Urinary bladder (tissue), 4 donors: Measurements from ENCODE around the gene TAF3. TPM values are rescaled to one million over a fixed set of nuclear protein-coding genes. Genes with fewer than 3 reads are reported as not detected.

Experiments
- DNase-seq: peaks from one replicate; pipeline ENCODE4 v3.0.0-alpha.2; 2015; ENCODE audit errors: extremely low spot score
- H3K27ac ChIP-seq: one replicate; pipeline ENCODE4 v1.5.1; 2013; ENCODE audit warnings: low read depth, mild to moderate bottlenecking, moderate library complexity
- H3K36me3 ChIP-seq: one replicate; pipeline ENCODE4 v1.6.1; 2013; ENCODE audit warnings: mild to moderate bottlenecking, moderate library complexity; ENCODE audit not compliant: insufficient read depth
- H3K4me1 ChIP-seq: one replicate; pipeline ENCODE4 v1.6.1; 2013; ENCODE audit warnings: mild to moderate bottlenecking, moderate library complexity; ENCODE audit not compliant: insufficient read depth
- H3K4me3 ChIP-seq: one replicate; pipeline ENCODE4 v1.5.1; 2013; ENCODE audit warnings: low read depth, low read length
- WGBS: extraction: QIAGEN DNeasy Blood & Tissue Kit; methylation state at CpG from one replicate; pipeline ENCODE4 v1.1.7; 2013; 5-methylcytosine and 5-hydroxymethylcytosine counted together
- polyA plus RNA-seq: library from polyadenylated mRNA; stranded (reverse); fragments of 200-250 nt; gene quantifications from one replicate; pipeline ENCODE4 v1.2.3, GENCODE V29; 2013
- total RNA-seq: library from RNA; depleted of rRNA; stranded (reverse); fragments of >200 nt; gene quantifications from one replicate; pipeline ENCODE4 v1.2.3, GENCODE V29; 2014
- donor health status: healthy with polysubstance abuse.
- donor health status: healthy.

Gene TAF3
- total and polyA plus RNA-seq, 2 donors = 3.8 to 7.5 TPM

DNA sequence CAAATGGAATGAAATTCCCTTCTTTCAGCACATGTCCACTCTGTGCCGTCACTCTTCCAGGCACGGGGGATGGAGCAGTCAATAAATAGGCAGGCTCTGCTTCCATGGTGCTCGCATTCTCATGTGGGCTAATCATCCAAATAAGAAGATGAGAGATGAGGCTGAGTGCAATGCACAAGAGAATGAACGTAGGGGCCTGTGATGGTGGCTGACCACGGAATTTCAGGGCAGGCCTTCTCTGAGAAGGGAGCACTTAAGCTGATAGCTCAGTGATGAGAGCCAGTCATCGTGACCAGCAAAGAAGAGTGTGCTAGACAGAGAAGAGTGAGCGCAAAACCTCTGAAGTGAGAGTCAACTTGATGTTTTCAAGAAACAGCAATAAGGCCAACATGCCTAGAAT lies 47.9 kb downstream of the TAF3 start:
- no peak for DNase-seq

DNA sequence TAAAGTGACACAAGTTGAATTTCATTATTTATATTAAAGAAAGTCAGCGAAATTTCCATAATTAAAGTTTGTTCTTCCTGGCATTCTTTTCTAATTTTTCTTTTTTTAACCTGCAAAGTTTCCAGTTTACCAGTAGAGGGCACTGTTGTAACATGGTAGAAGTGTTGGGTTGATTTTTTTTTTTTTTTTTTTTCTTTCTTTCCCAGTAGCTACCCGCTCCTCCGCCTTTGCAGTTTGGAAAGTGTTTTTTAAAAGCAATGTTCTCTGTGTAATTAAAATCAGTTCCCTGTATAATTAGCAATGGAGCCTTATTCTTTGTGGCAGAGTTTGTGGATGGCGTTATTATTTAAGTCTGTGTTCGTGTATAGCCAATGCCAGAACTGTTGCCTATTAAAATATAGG lies 53.7 kb downstream of the TAF3 start:
- DNase-seq = peak; percentile 33
- H3K4me3 ChIP-seq = no peak overlapping the region
- no peak overlapping the region for H3K27ac ChIP-seq
- H3K4me1 ChIP-seq = no peaks in the 10 kb centered on the region
- H3K36me3 ChIP-seq = no peaks in the 10 kb centered on the region
- WGBS = 11% methylated on average over 5 of the region's 5 CpGs

More for the DNA sequence above, 47.9 kb downstream of the TAF3 start:
- no peaks in the 10 kb centered on the region for H3K4me1 ChIP-seq
- WGBS = 91% methylated on average over 7 of the region's 7 CpGs
- no peaks in the 10 kb centered on the region for H3K36me3 ChIP-seq
- H3K27ac ChIP-seq = no peak overlapping the region
- no peak overlapping the region for H3K4me3 ChIP-seq

DNA sequence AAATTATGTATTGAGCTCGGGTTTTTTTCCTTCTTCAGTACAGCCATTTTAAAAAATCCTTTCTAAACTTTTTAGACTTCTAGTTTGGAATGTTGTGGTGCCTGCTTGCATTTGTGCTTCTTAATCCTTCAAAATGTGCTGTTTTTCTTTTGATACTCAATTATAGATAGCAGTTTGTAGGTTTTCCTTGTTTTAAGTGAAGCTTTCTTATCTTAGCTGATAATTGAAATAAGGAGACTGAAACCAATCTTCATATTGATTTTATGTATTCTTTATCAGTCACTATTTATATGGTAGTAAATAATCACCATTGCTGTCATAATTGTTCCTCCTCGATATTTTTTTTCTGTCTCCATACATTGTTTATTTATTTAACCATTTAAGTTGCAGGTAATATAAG lies 56.6 kb downstream of the TAF3 start:
- Histone ChIP-seq H3K4me1 (no peaks in the 10 kb centered on the region), H3K4me3 (no peak overlapping the region), H3K36me3 (no peaks in the 10 kb centered on the region), H3K27ac (no peak overlapping the region)
- DNase-seq = no peak
- WGBS = 74% methylated on average over 2 of the region's 2 CpGs

DNA sequence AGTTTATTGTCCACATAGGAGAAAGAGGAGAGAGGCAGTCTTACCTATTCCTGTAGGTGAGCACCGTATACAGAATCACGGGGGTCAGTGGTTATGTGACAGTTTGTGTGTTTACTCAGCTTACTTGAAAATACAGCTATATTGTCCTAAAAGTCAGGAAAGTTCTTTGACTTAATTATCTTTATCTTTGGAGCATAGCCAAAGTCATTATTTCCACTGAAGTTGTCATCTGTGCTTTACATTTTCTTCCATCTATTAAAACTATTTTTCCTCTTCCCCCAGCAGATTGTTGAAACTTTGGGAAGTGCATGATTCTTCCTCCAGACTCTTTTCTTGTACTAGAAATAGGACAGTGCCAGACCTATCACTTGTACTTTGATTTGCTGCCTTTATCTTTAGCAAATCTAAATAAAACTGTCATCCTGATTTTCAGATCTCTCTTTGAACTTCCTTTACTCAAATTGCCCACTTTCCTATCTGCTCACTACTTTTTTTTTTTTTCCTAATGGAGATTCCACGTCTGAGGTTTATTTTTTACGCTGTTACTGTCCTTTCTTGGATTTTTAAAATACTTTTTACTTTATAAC lies 58.3 kb downstream of the TAF3 start:
- DNase-seq = no peak
- 90% methylated on average over 4 of the region's 4 CpGs for WGBS
- H3K4me1 ChIP-seq = no peaks in the 10 kb centered on the region
- H3K27ac ChIP-seq = no peak overlapping the region
- no peak overlapping the region for H3K4me3 ChIP-seq
- H3K36me3 ChIP-seq = no peaks in the 10 kb centered on the region

DNA sequence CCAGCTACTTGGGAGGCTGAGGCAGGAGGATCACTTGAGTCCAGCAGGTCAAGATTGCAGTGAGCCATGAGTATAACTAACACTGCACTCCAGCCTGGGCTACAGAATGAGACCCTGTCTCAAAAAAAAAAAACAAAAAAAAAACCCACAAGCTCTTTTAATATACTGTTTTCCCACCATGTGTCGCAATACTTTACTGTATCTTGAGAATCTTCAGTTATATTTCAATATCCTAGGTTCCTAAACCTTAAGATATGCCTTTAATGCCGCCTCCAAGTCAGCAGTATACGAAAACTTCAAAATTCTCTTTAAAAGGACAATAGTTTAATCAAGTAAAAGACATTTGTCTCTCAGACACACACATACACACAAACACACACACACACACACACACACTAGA lies 62.8 kb downstream of the TAF3 start:
- over 99% methylated on average over 3 of the region's 3 CpGs for WGBS
- no peaks in the 10 kb centered on the region for H3K36me3 ChIP-seq
- H3K27ac ChIP-seq = no peak overlapping the region
- no peaks in the 10 kb centered on the region for H3K4me1 ChIP-seq
- H3K4me3 ChIP-seq = no peak overlapping the region
- no peak for DNase-seq

DNA sequence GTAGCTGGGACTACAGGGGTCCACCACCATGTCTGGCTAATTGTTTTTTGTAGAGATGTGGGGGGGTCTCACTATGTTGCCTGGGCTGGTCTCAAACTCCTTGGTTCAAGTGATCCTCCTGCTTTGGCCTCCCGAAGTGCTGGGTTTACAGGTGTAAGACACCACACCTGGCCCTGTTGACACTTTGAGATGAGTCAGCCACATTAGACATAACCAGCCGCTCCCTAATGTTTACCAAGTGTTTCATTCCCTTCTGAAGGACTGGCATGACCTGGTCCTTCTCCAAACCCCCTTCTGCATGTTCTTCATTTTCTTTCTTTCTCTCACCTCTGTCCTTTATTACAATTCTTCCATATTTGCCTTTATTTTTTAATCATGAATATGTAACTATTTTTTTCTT lies 67.8 kb downstream of the TAF3 start:
- no peak overlapping the region for H3K27ac ChIP-seq
- 91% methylated on average over 2 of the region's 2 CpGs for WGBS

DNA sequence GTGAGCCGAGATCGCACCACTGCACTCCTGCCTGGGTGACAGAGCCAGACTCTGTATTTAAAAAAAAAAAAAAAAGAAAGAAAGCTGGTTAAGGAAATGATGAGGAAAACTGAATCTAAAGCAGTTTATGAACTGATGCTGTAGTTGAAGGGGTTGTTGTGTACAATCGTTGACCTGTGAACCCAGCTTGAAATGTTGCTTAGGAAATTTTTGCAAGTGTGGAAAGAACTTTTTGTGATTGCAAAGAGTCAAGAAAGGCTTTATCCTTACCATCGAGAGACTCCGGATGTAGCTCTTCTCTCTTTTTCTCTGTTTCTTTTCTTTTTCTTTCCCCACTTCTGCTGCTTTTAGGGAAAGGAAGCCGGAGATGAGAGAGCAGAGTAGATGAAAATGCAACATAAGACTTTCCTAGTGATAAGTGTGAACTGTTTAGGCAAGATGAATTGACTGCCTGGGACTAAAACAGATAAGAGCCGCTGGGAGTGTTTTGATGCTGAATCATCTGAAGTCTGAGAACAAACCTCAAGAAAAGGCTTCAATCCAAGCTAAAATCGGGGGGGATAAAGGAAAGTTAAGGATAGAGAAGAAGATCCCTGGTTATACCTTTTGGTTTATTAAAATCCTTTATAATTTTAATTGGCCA lies 69.0 kb downstream of the TAF3 start:
- H3K4me1 ChIP-seq = peaks cover 2% of the 10 kb centered on the region
- H3K36me3 ChIP-seq = no peaks in the 10 kb centered on the region
- no peak overlapping the region for H3K27ac ChIP-seq
- H3K4me3 ChIP-seq = no peak overlapping the region
- no peak for DNase-seq
- 57% methylated on average over 8 of the region's 8 CpGs for WGBS

More for the DNA sequence above, 67.8 kb downstream of the TAF3 start:
- DNase-seq = no peak
- Histone ChIP-seq H3K4me3 (no peak overlapping the region), H3K36me3 (no peaks in the 10 kb centered on the region), H3K4me1 (peaks cover 2% of the 10 kb centered on the region)

DNA sequence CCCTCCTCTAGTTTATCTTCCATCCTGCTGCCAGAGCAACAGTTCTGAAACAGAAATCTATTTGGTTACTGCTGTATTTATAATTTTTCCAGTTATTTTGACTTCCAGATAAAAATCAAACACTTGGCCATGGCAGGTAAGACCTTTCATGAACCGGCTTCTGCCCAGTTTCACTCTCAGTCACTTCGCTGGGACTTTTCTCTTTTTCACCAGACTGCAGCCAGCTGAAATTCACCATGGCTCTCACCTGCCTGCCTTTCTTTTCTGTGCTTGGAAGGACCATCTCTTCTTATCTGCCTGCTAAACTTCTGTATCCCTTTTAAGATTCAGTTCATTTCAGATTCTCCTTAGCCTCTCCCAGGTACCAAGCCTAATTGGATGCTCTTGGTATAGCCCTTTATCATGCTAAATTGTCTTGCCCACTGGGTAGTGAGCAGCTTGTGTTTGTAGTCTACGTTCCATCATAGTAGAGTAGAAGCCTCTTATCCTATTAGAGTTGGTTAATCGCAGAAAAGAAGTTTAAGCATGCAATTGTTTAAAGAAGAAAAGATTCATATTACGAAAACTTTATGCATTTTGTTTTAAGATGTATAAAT lies 71.7 kb downstream of the TAF3 start:
- Histone ChIP-seq H3K4me3 (no peak overlapping the region), H3K27ac (no peak overlapping the region), H3K4me1 (peaks cover 2% of the 10 kb centered on the region), H3K36me3 (no peaks in the 10 kb centered on the region)
- WGBS = 98% methylated on average over 5 of the region's 5 CpGs
- no peak for DNase-seq

DNA sequence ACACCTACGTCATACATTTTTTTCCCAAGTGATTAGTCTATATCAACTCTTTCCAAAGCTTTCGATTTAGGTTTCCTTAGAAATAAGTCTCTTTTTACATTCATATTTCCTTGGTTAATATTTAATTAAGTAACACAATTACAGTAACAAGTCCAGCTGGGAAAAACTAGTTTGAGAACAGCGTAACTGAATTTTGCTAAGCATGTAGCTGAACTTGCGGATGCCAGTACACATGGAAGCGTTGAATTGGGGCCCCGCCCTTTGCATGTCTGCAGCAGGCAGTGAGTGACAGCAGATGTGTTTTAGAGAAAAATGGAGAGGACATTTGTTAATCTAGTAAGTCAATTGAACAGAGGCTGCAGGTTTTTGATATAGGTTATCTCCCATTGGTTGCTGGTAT lies 72.5 kb downstream of the TAF3 start:
- no peak overlapping the region for H3K4me3 ChIP-seq
- no peaks in the 10 kb centered on the region for H3K36me3 ChIP-seq
- peaks cover 2% of the 10 kb centered on the region for H3K4me1 ChIP-seq
- no peak for DNase-seq
- WGBS = 97% methylated on average over 6 of the region's 6 CpGs
- no peak overlapping the region for H3K27ac ChIP-seq

DNA sequence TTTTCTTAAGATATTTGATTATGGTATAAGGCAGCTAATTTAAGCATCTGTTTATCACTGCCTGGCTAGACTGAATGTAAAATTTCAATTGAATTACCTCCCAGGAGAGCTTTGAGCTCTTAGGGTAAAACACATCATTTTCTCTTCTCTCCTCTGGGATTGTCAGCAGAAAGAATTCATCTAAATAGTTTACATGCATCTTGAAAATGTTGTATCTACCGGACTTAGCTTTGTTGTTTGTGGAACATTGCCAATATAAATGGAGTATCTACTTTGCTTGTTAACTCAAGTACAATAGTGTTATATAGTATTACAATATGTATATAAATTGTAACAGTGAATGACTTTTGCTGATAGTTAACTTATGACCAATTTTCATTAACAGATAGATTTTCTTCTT lies 73.3 kb downstream of the TAF3 start:
- Histone ChIP-seq H3K27ac (no peak overlapping the region), H3K36me3 (no peaks in the 10 kb centered on the region), H3K4me3 (no peak overlapping the region), H3K4me1 (peaks cover 2% of the 10 kb centered on the region)
- no peak for DNase-seq
- 34% methylated on average over 1 of the region's 1 CpG for WGBS

DNA sequence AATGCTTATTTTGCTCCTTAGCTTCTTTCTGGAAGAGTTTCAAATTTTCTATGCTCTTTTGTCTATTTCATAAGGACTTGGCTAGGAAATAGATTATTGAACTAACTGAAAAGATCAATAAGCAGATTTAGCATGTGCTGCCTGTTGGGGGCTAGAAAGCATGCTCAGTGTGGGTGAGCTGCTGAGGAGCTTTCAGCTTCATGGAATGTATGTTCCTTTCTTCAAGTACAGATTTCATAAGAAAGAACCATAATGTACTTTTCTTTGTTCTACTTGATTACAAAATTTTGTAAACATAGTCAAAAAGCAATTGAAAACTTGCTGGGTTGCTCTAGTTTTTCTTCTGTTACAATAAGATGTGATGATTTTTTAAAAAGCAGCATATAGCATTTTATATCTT lies 73.8 kb downstream of the TAF3 start:
- H3K4me1 ChIP-seq = peaks cover 2% of the 10 kb centered on the region
- H3K4me3 ChIP-seq = no peak overlapping the region
- no peak overlapping the region for H3K27ac ChIP-seq
- no peaks in the 10 kb centered on the region for H3K36me3 ChIP-seq
- DNase-seq = no peak

DNA sequence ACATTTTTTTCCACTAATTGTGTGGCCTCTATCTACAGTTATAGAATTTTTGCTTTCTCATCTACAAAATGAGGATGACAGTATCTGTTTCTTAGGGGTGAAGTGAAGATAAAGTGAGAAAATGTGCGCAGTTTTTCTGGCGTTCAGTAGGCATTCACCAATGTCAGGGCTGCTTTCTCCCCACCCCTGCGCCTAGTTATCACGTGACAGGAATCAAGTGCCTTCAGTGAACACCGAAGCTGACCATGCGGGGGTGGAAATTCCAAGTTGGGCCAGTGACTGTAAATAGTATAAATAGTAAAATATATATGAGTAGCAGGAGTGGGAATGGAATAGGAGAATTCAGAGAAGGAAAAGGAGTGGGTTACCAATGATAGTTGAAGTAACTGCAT lies 77.4 kb downstream of the TAF3 start:
- no peak for DNase-seq
- Histone ChIP-seq H3K4me1 (no peaks in the 10 kb centered on the region), H3K27ac (no peak overlapping the region), H3K4me3 (no peak overlapping the region), H3K36me3 (no peaks in the 10 kb centered on the region)
- WGBS = 91% methylated on average over 6 of the region's 6 CpGs

DNA sequence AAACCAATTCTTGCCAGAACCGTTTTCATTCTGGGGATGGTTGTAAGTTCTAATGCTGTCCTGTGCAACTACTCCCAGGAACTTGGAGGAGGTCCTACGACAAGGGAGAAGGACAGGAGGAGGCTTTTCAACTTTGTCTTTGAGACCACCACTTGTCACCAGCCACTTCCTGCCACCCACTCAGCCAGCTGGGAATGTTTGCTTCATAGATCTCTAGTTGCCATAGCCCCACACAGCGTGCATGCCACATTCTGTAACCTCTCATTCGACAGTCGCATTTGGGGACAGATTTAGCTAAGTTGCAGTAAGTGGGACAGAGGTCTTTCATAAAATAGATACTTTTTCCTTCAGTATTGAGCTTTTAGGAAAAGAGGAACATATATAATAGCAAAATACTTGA lies 78.0 kb downstream of the TAF3 start:
- Histone ChIP-seq H3K4me3 (no peak overlapping the region), H3K27ac (no peak overlapping the region), H3K4me1 (no peaks in the 10 kb centered on the region), H3K36me3 (no peaks in the 10 kb centered on the region)
- no peak for DNase-seq
- 93% methylated on average over 5 of the region's 5 CpGs for WGBS

DNA sequence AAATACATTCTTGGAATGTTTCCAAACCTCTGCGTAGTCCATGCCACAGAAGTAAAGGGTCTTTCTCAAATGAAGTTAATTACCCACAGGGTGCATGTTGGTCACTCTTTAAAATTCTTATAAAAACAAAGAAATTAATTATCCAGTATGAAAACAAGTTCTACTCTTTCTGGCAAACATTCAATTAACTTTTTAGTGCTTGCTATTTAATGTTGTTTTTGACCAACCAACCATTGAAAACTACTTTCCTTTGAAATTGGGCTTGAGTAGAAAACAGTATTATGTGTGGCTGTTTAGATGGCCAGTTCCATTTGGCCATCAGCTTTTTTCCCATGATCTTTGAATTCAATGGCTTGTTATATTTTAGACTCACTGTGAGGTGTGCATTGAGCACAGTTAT lies 83.0 kb downstream of the TAF3 start:
- Histone ChIP-seq H3K4me3 (no peak overlapping the region), H3K27ac (no peak overlapping the region), H3K36me3 (no peaks in the 10 kb centered on the region), H3K4me1 (peaks cover 1% of the 10 kb centered on the region)
- DNase-seq = no peak
- WGBS = 97% methylated on average over 1 of the region's 1 CpG
